PFSK-1 (cell line): ENCODE measurements around the gene LGR4.

ENCODE experiments used
- POLR2AphosphoS5 ChIP-seq: IDR thresholded peaks from 2 replicates; pipeline ENCODE4 v1.6.1; 2012; ENCODE audit warnings: low read depth, mild to moderate bottlenecking, control low read depth, low read length, moderate library complexity
- TAF1 ChIP-seq: IDR thresholded peaks from 2 replicates; pipeline ENCODE4 v1.6.1; 2012; ENCODE audit warnings: low read length, control low read depth, borderline replicate concordance; ENCODE audit not compliant: insufficient read depth

- TF ChIP-seq POLR2AphosphoS5 (no peak), TAF1 (no peak)
Measured at GRCh38 chr11:27401833-27402316, 70.7 kb downstream of the LGR4 start.
